KMS-11 (cell line): ENCODE measurements around the gene MGAT5B.
A peak's percentile ranks its signal among the peaks of the same experiment; 100 is the strongest.

Source experiments
- H2AFZ ChIP-seq: fragments of 200-600 bp; sonication (generic); 2 replicates; pipeline ENCODE4 v1.6.1; 2016; ENCODE audit warnings: antibody characterized with exemption, mixed run types, low read depth
- H3K27ac ChIP-seq: fragments of 200-600 bp; sonication (generic); 2 replicates; pipeline ENCODE4 v1.6.1; 2016; ENCODE audit warnings: mild to moderate bottlenecking, mixed run types
- H3K27me3 ChIP-seq: fragments of 200-600 bp; sonication (generic); 2 replicates; pipeline ENCODE4 v1.6.1; 2017; ENCODE audit warnings: mild to moderate bottlenecking, low read depth, mixed run types, moderate library complexity; ENCODE audit not compliant: insufficient read depth
- H3K36me3 ChIP-seq: fragments of 200-600 bp; sonication (generic); 2 replicates; pipeline ENCODE4 v1.6.1; 2017; ENCODE audit warnings: mild to moderate bottlenecking, mixed run types; ENCODE audit not compliant: insufficient read depth
- H3K4me1 ChIP-seq: fragments of 200-600 bp; sonication (generic); 2 replicates; pipeline ENCODE4 v1.6.1; 2016; ENCODE audit warnings: mild to moderate bottlenecking, low read depth, mixed run types; ENCODE audit not compliant: poor library complexity, severe bottlenecking
- H3K4me2 ChIP-seq: fragments of 200-600 bp; sonication (generic); 2 replicates; pipeline ENCODE4 v1.7.0; 2016; ENCODE audit warnings: mild to moderate bottlenecking, mixed run types
- H3K4me3 ChIP-seq: fragments of 200-600 bp; sonication (generic); IDR thresholded peaks from 2 replicates; pipeline ENCODE4 v1.6.1; 2017; ENCODE audit warnings: low read depth, low read length, mixed read lengths; ENCODE audit not compliant: insufficient read depth
- H3K79me2 ChIP-seq: fragments of 200-600 bp; sonication (generic); 2 replicates; pipeline ENCODE4 v1.6.1; 2016; ENCODE audit warnings: low read depth, mixed run types; ENCODE audit not compliant: insufficient read depth
- H3K9ac ChIP-seq: fragments of 200-600 bp; sonication (generic); 2 replicates; pipeline ENCODE4 v1.6.1; 2016; ENCODE audit warnings: mild to moderate bottlenecking, mixed run types
- H4K20me1 ChIP-seq: fragments of 200-600 bp; sonication (generic); 2 replicates; pipeline ENCODE4 v1.6.1; 2016; ENCODE audit warnings: mild to moderate bottlenecking, mixed run types; ENCODE audit not compliant: insufficient read depth
- CTCF ChIP-seq: fragments of 200-600 bp; sonication (generic); conservative IDR thresholded peaks from 2 replicates; pipeline ENCODE4 v1.6.1; 2017; ENCODE audit warnings: low read depth, mild to moderate bottlenecking, antibody characterized with exemption, low read length, moderate library complexity, mixed read lengths

The MGAT5B gene

GRCh38 chr17:76938009-76938408 is 69.8 kb downstream of the MGAT5B start:
- no peaks in the 10 kb centered on the region for H3K4me1 ChIP-seq
- H3K9ac ChIP-seq, result no peak overlapping the region
- H4K20me1 ChIP-seq, result no peaks in the 10 kb centered on the region
- H3K79me2 ChIP-seq, result no peaks in the 10 kb centered on the region
- no peak overlapping the region for H3K4me3 ChIP-seq
- peaks cover 49% of the 10 kb centered on the region for H3K27me3 ChIP-seq
- no peak for TF ChIP-seq CTCF
- no peak overlapping the region for H3K4me2 ChIP-seq
- no peaks in the 10 kb centered on the region for H3K36me3 ChIP-seq
- no peak overlapping the region for H2AFZ ChIP-seq
- H3K27ac ChIP-seq, result no peak overlapping the region

GRCh38 chr17:76940295-76940694 is 72.1 kb downstream of the MGAT5B start:
- Histone ChIP-seq H3K27me3 (peaks cover 41% of the 10 kb centered on the region; the same call in 1 of the 2 replicates), H3K36me3 (no peaks in the 10 kb centered on the region), H3K4me1 (no peaks in the 10 kb centered on the region), H3K9ac (no peak overlapping the region), H3K4me3 (no peak overlapping the region), H3K4me2 (no peak overlapping the region), H3K27ac (no peak overlapping the region), H2AFZ (no peak overlapping the region), H4K20me1 (no peaks in the 10 kb centered on the region), H3K79me2 (no peaks in the 10 kb centered on the region)
- no peak for TF ChIP-seq CTCF

- Histone ChIP-seq H3K4me3 (no peak overlapping the region), H3K79me2 (no peaks in the 10 kb centered on the region), H3K4me2 (no peak overlapping the region), H3K27me3 (peaks cover 43% of the 10 kb centered on the region; the same call in 1 of the 2 replicates), H3K27ac (no peak overlapping the region), H2AFZ (no peak overlapping the region), H3K36me3 (no peaks in the 10 kb centered on the region), H3K9ac (no peak overlapping the region), H4K20me1 (no peaks in the 10 kb centered on the region), H3K4me1 (no peaks in the 10 kb centered on the region)
- TF ChIP-seq CTCF, result peak; percentile 33
Measured at GRCh38 chr17:76940738-76941350, 72.6 kb downstream of the MGAT5B start.

GRCh38 chr17:76943202-76943601 is 75.0 kb downstream of the MGAT5B start:
- no peak overlapping the region for H3K9ac ChIP-seq
- H3K27me3 ChIP-seq, result peaks cover 38% of the 10 kb centered on the region; the same call in 1 of the 2 replicates
- H3K27ac ChIP-seq, result no peak overlapping the region
- no peaks in the 10 kb centered on the region for H3K79me2 ChIP-seq
- no peak for TF ChIP-seq CTCF
- no peaks in the 10 kb centered on the region for H3K36me3 ChIP-seq
- no peak overlapping the region for H3K4me2 ChIP-seq
- H2AFZ ChIP-seq, result no peak overlapping the region
- no peaks in the 10 kb centered on the region for H4K20me1 ChIP-seq
- H3K4me3 ChIP-seq, result no peak overlapping the region
- no peaks in the 10 kb centered on the region for H3K4me1 ChIP-seq
